Neuronal stem cell (in vitro differentiated cells): ENCODE measurements around the gene MAD1L1.

Experiments
- DNase-seq: peaks from one replicate; pipeline ENCODE4 v3.0.0-alpha.2; 2013; ENCODE audit warnings: low spot score
- H2AFZ ChIP-seq: one replicate; pipeline ENCODE4 v1.6.1; 2013; ENCODE audit warnings: mild to moderate bottlenecking, low read length, inconsistent platforms
- H2AK5ac ChIP-seq: 2 replicates; pipeline ENCODE4 v1.6.1; 2013; ENCODE audit warnings: low read depth, mild to moderate bottlenecking, inconsistent platforms, low read length, moderate library complexity, mixed read lengths
- H2BK120ac ChIP-seq: 2 replicates; pipeline ENCODE4 v1.6.1; 2013; ENCODE audit warnings: low read depth, mild to moderate bottlenecking, inconsistent platforms, low read length, moderate library complexity, mixed read lengths
- H2BK12ac ChIP-seq: one replicate; pipeline ENCODE4 v1.6.1; 2013; ENCODE audit warnings: low read length, inconsistent platforms
- H2BK15ac ChIP-seq: 2 replicates; pipeline ENCODE4 v1.6.1; 2013; ENCODE audit warnings: mild to moderate bottlenecking, low read length, inconsistent platforms, mixed read lengths
- H2BK5ac ChIP-seq: one replicate; pipeline ENCODE4 v1.6.1; 2013; ENCODE audit warnings: inconsistent platforms, mild to moderate bottlenecking, low read length, moderate library complexity
- H3K14ac ChIP-seq: one replicate; pipeline ENCODE4 v1.6.1; 2013; ENCODE audit warnings: low read length, inconsistent platforms
- H3K18ac ChIP-seq: 2 replicates; pipeline ENCODE4 v1.6.1; 2013; ENCODE audit warnings: low read length, inconsistent platforms
- H3K23ac ChIP-seq: 2 replicates; pipeline ENCODE4 v1.6.1; 2013; ENCODE audit warnings: low read depth, mild to moderate bottlenecking, mixed read lengths, low read length, inconsistent platforms; ENCODE audit not compliant: poor library complexity
- H3K27ac ChIP-seq: replicated peaks from 3 replicates; pipeline ENCODE4 v1.5.1; 2013; ENCODE audit warnings: low read length, inconsistent platforms
- H3K27me3 ChIP-seq, 3 experiments: 2 replicates each; pipeline ENCODE4 v1.6.1; 2013; ENCODE audit warnings: low read length in 3 of 3, mild to moderate bottlenecking in 2 of 3, inconsistent platforms in 1 of 3, low read depth in 1 of 3, mixed read lengths in 1 of 3, moderate library complexity in 1 of 3; ENCODE audit not compliant: control insufficient read depth in 3 of 3, insufficient read depth in 3 of 3
- H3K36me3 ChIP-seq, 2 donors: replicated peaks in 1 of 2; 2 replicates each; pipeline ENCODE4 v1.6.1; 2013; ENCODE audit warnings: low read length in 2 of 2; ENCODE audit not compliant: control insufficient read depth in 2 of 2, insufficient read depth in 2 of 2
- H3K4ac ChIP-seq: 2 replicates; pipeline ENCODE4 v1.6.1; 2013; ENCODE audit warnings: inconsistent platforms, mild to moderate bottlenecking, low read length, moderate library complexity
- H3K4me1 ChIP-seq, 2 donors: 1 replicate in 1 of 2; 2 replicates in 1 of 2; pipeline ENCODE4 v1.6.1; 2013; ENCODE audit warnings: low read length in 2 of 2, low read depth in 1 of 2; ENCODE audit not compliant: control insufficient read depth in 2 of 2, insufficient read depth in 1 of 2
- H3K4me2 ChIP-seq: one replicate; pipeline ENCODE4 v1.6.1; 2013; ENCODE audit warnings: mild to moderate bottlenecking, low read length, inconsistent platforms; ENCODE audit not compliant: insufficient read depth, poor library complexity, severe bottlenecking
- H3K4me3 ChIP-seq, 2 donors: 2 replicates each; pipeline ENCODE4 v1.5.1; 2013; ENCODE audit warnings: low read length in 2 of 2, mild to moderate bottlenecking in 2 of 2, inconsistent platforms in 1 of 2, moderate library complexity in 1 of 2
- H3K79me1 ChIP-seq: one replicate; pipeline ENCODE4 v1.6.1; 2013; ENCODE audit warnings: low read depth, mild to moderate bottlenecking, inconsistent platforms, low read length, moderate library complexity
- H3K9ac ChIP-seq: one replicate; pipeline ENCODE4 v1.6.1; 2013; ENCODE audit warnings: mild to moderate bottlenecking, low read depth, low read length, inconsistent platforms; ENCODE audit not compliant: poor library complexity
- H3K9me3 ChIP-seq, 2 donors: replicated peaks in 1 of 2; 2 replicates each; pipeline versions ENCODE3 to v1.6.1; 2013; ENCODE audit warnings: low read length in 2 of 2, mild to moderate bottlenecking in 2 of 2, inconsistent platforms in 1 of 2, low read depth in 1 of 2, mixed read lengths in 1 of 2, moderate library complexity in 1 of 2; ENCODE audit not compliant: control insufficient read depth in 2 of 2, insufficient read depth in 1 of 2
- H4K8ac ChIP-seq: one replicate; pipeline ENCODE4 v1.6.1; 2013; ENCODE audit warnings: low read depth, mild to moderate bottlenecking, inconsistent platforms, low read length, moderate library complexity
- H4K91ac ChIP-seq: one replicate; pipeline ENCODE4 v1.6.1; 2013; ENCODE audit warnings: low read length, low read depth, mild to moderate bottlenecking, inconsistent platforms; ENCODE audit not compliant: poor library complexity
- WGBS, 2 donors: extraction: QIAGEN DNeasy Blood & Tissue Kit; methylation state at CpG; one replicate each; pipeline ENCODE4 v1.1.7; 2013; ENCODE audit warnings: missing lambda C conversion rate in 2 of 2, mixed read lengths in 1 of 2; ENCODE audit not compliant: insufficient read length in 2 of 2, insufficient replicate concordance in 1 of 2; ENCODE audit errors: extremely low coverage in 2 of 2; 5-methylcytosine and 5-hydroxymethylcytosine counted together

The MAD1L1 gene

GRCh38 chr7:2197436-2198155, 35.1 kb downstream of the MAD1L1 start:
- H2BK15ac ChIP-seq, result no peak overlapping the region
- peak overlapping the region; percentile 15 for H3K4ac ChIP-seq
- H3K18ac ChIP-seq, result peak overlapping the region; percentile 22
- no peak overlapping the region for H2BK120ac ChIP-seq
- no peak overlapping the region for H2BK5ac ChIP-seq
- H3K4me3 ChIP-seq, result no peak overlapping the region
- peak overlapping the region; percentile 31 for H2BK12ac ChIP-seq
- peak overlapping the region; percentile 64 for H3K14ac ChIP-seq
- DNase-seq, result no peak
- no peak overlapping the region for H2AFZ ChIP-seq
- peak overlapping the region; percentile 77 for H4K8ac ChIP-seq
- peak overlapping the region; percentile 75 for H3K9ac ChIP-seq
- H3K4me2 ChIP-seq, result no peak overlapping the region
- no CpG with 5 or more reads among the region's 21 CpGs for WGBS, 2 donors
- no peak overlapping the region for H4K91ac ChIP-seq
- H3K36me3 ChIP-seq, result peaks cover 14 to 89% of the 10 kb centered on the region in 2 donors
- no peaks in the 10 kb centered on the region for H3K27me3 ChIP-seq
- no peak overlapping the region for H3K23ac ChIP-seq
- H3K4me1 ChIP-seq, result peaks cover 0 to 1% of the 10 kb centered on the region in 2 donors
- peak overlapping the region; percentile 21 for H2AK5ac ChIP-seq
- H3K79me1 ChIP-seq, result peaks cover 20% of the 10 kb centered on the region
- no peak overlapping the region for H3K27ac ChIP-seq
- peaks cover 9 to 15% of the 10 kb centered on the region in 2 donors for H3K9me3 ChIP-seq

GRCh38 chr7:2196381-2197378, 36.1 kb downstream of the MAD1L1 start:
- DNase-seq, result no peak
- Histone ChIP-seq H2BK5ac (no peak overlapping the region), H3K14ac (no peak overlapping the region), H3K79me1 (peaks cover 15% of the 10 kb centered on the region), H3K4me2 (no peak overlapping the region), H3K9ac (no peak overlapping the region), H3K27ac (no peak overlapping the region), H2BK15ac (no peak overlapping the region), H4K91ac (no peak overlapping the region), H3K4me3 (no peak overlapping the region), H3K36me3 (peaks cover 16 to 81% of the 10 kb centered on the region in 2 donors), H3K23ac (no peak overlapping the region), H2AFZ (no peak overlapping the region), H2BK120ac (no peak overlapping the region), H3K18ac (no peak overlapping the region), H3K4me1 (peaks cover 0 to 1% of the 10 kb centered on the region in 2 donors), H3K27me3 (no peaks in the 10 kb centered on the region), H2AK5ac (peak overlapping the region; percentile 21), H3K4ac (peak overlapping the region; percentile 15), H2BK12ac (no peak overlapping the region), H4K8ac (peak overlapping the region; percentile 77), H3K9me3 (peaks cover 9 to 15% of the 10 kb centered on the region in 2 donors)
- WGBS, 2 donors, result no CpG with 5 or more reads among the region's 32 CpGs

- no peak overlapping the region for H2BK12ac ChIP-seq
- peaks cover 15% of the 10 kb centered on the region for H3K79me1 ChIP-seq
- H3K4ac ChIP-seq, result no peak overlapping the region
- H2AK5ac ChIP-seq, result no peak overlapping the region
- peak overlapping the region; percentile 70 for H4K8ac ChIP-seq
- WGBS, 2 donors, result no CpG with 5 or more reads among the region's 13 CpGs
- peaks cover 0 to 1% of the 10 kb centered on the region in 2 donors for H3K4me1 ChIP-seq
- H3K9ac ChIP-seq, result no peak overlapping the region
- no peaks in the 10 kb centered on the region for H3K27me3 ChIP-seq
- no peak overlapping the region for H3K27ac ChIP-seq
- no peak overlapping the region for H3K18ac ChIP-seq
- no peak overlapping the region for H3K4me2 ChIP-seq
- no peak overlapping the region for H2AFZ ChIP-seq
- H3K14ac ChIP-seq, result no peak overlapping the region
- peaks cover 9 to 15% of the 10 kb centered on the region in 2 donors for H3K9me3 ChIP-seq
- no peak overlapping the region for H3K4me3 ChIP-seq
- H3K23ac ChIP-seq, result peak overlapping the region; percentile 4
- no peak overlapping the region for H2BK5ac ChIP-seq
- no peak for DNase-seq
- H2BK15ac ChIP-seq, result no peak overlapping the region
- H4K91ac ChIP-seq, result no peak overlapping the region
- H2BK120ac ChIP-seq, result no peak overlapping the region
- peaks cover 16 to 72% of the 10 kb centered on the region in 2 donors for H3K36me3 ChIP-seq
Measured at GRCh38 chr7:2195400-2196246, 37.1 kb downstream of the MAD1L1 start.
